ENCODE results near the gene PTPRZ1.

The PTPRZ1 gene

GRCh38 chr7:122063146-122063545 lies 190.2 kb downstream of the PTPRZ1 start:
- no peak for DNase-seq

DNA sequence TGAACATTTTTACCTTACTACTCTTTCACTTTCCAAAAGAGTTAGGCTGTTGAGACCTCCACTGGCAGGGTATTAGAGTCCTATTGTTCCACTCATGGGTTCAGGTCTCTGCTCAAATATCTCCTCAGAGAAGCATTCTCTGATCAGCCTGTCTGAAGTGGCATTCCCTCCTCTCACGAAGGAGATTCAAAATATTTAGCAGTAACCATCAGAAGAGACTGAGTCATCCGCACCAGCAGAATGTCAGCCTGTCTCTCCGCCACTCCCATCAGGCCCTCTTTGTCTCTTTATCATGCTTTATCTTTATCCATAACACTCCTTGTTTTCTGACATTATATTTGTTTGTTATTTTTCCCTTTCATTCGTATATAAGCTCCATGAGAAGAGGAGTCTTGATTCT lies 192.0 kb downstream of the PTPRZ1 start:
- no peak for DNase-seq

GRCh38 chr7:122067077-122067476 lies 194.1 kb downstream of the PTPRZ1 start:
- DNase-seq, result no peak

GRCh38 chr7:122068046-122068445 lies 195.1 kb downstream of the PTPRZ1 start:
- no peak for DNase-seq

- DNase-seq, result no peak
Measured at GRCh38 chr7:122068999-122069398, 196.0 kb downstream of the PTPRZ1 start.

DNA sequence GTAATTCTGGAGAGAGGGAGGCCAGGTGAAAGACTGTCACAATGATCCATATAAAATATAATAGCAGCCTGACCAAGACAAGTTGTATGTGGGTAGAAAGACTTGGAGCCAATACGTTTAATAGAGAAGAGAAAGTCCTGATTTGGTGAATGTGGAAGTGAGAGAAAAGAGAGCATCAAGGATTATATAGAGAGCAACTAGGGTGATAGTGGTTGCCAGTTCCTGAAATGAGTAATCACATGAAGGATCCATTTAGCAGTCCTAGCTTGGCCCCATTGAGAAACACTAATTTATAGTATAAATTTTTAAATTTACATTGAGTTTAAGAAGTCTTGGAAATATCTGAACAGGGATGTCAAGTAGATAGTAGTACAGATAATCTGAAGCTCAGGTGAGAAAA lies 197.1 kb downstream of the PTPRZ1 start:
- no peak for DNase-seq

DNA sequence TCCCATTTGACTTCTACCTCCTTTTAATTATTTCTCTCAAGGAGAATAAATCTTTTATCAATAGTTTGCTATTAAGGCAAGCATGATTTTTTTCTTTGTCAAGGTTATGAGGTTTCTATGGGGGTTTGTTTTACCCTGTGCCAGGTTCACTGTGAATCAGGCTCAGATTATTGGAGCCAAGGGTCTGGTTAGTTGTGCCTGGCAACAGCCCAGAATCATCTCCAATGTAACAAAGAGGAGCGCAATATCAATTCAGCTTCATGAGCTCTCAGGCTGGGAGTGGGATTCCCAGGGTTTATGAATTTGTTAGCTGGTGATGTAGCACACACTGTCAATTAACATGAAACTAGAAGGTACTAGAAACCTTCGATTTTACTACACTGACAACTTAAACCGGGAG lies 197.9 kb downstream of the PTPRZ1 start:
- no peak for DNase-seq

- no peak for DNase-seq
Measured at GRCh38 chr7:122072272-122072671, 199.3 kb downstream of the PTPRZ1 start.

DNA sequence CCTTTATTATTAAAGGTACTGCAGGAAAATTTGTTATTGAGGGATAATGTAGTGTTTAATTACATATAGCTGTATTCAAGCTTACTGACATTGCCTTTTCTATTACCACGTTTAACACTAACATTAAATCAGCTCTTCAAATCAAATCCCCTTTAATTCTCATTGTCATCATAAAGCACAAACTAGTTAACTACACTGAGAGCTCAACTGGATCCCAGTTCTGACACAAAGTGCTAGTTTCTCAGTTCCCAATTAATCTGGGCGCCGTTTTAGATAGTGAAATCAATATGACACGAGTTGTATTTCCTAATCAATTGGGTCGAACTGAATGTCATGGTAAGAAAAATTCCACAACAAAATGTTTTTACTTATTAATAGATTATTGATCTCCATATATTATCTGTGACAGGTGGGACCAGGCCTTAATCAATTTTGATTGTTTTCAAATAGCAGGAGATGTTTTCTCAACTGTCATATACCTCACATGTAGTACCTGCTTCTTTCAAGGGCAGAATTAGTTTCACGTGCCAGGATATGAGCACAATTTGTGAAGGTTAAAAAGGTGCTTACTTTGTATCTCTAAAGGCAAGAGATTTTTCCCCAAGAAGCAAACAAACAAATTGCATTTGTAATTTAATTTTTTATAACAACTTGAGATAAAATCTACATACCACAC lies 200.1 kb downstream of the PTPRZ1 start:
- DNase-seq, result no peak

GRCh38 chr7:122073635-122074034 lies 200.7 kb downstream of the PTPRZ1 start:
- no peak for DNase-seq

- no peak for DNase-seq
Measured at GRCh38 chr7:122082160-122082559, 209.2 kb downstream of the PTPRZ1 start.

DNA sequence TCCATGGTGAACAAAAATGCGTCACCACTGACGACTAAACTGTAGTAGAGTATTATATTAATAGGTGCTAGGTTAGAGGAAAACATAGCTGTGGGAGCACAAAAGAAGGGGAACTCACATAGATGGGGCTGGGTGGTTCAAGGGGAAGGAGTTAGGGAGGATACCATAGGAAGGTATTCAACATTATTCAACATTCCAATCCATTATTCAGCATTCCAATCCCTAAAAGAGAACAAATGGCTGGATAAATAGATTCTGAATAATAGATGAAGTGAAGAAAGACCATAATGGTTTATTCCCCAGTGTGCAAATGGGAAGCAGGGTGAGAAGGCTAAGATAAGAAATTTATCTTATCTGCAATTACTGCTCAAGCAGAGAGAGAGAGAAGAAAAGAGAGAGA lies 209.7 kb downstream of the PTPRZ1 start:
- DNase-seq, result no peak

GRCh38 chr7:122092964-122093797 lies 220.2 kb downstream of the PTPRZ1 start:
- DNase-seq, result peak; percentile 67 to 71

- no peak for DNase-seq
Measured at GRCh38 chr7:122094549-122094948, 221.6 kb downstream of the PTPRZ1 start.

- no peak for DNase-seq
Measured at GRCh38 chr7:122095642-122096041, 222.7 kb downstream of the PTPRZ1 start.

DNA sequence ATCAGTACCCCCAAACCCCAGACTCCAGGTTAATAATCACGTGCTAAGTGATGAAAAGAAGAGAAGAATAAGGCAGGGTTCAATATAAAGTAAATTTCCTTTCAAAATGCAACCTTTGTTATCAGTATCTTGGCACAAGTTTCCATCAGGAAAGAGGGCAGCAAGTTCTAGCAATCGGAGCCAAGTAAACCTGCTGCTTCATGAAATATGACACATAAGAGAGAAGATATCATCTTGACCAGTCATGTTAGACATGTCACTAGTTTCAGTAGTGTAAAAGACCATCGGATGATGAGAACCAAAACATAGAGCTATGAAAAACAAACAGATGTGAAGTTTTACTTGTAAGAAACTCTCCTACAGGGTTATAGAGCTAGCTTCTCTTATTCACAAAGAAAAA lies 227.1 kb downstream of the PTPRZ1 start:
- DNase-seq, result no peak

- no peak for DNase-seq
Measured at GRCh38 chr7:122103064-122103463, 230.1 kb downstream of the PTPRZ1 start.
